Peyer's patch (tissue), 4 donors: ENCODE data around the gene AHCTF1.

Source experiments
- POLR2A ChIP-seq, 2 donors: fragments of 450-650 bp; IDR thresholded peaks; one replicate each; pipeline ENCODE4 v1.5.1; 2017; ENCODE audit warnings: antibody characterized with exemption in 2 of 2, mild to moderate bottlenecking in 2 of 2, moderate library complexity in 2 of 2
- TF ChIP-seq, protein P1 (sequence below), 6 experiments: fragments of 450-650 bp in 4 of 6; fragments of 200-600 bp in 2 of 6; sonication (generic) in 1 of 6; IDR thresholded peaks; one replicate each; pipeline ENCODE4 v1.5.1; 2017 to 2019; ENCODE audit warnings: antibody characterized with exemption in 6 of 6, mild to moderate bottlenecking in 3 of 6, moderate library complexity in 1 of 6

- TF ChIP-seq, protein P1, sequence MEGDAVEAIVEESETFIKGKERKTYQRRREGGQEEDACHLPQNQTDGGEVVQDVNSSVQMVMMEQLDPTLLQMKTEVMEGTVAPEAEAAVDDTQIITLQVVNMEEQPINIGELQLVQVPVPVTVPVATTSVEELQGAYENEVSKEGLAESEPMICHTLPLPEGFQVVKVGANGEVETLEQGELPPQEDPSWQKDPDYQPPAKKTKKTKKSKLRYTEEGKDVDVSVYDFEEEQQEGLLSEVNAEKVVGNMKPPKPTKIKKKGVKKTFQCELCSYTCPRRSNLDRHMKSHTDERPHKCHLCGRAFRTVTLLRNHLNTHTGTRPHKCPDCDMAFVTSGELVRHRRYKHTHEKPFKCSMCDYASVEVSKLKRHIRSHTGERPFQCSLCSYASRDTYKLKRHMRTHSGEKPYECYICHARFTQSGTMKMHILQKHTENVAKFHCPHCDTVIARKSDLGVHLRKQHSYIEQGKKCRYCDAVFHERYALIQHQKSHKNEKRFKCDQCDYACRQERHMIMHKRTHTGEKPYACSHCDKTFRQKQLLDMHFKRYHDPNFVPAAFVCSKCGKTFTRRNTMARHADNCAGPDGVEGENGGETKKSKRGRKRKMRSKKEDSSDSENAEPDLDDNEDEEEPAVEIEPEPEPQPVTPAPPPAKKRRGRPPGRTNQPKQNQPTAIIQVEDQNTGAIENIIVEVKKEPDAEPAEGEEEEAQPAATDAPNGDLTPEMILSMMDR (IDR thresholded peaks at IDR 0.05): no peak
- TF ChIP-seq POLR2A (IDR thresholded peaks at IDR 0.05): no peak
Observed at GRCh38 chr1:246797597-246797996, 134.2 kb downstream of the AHCTF1 start.
